ENCODE measurements around the gene CLCA2. TPM values are rescaled to one million over a fixed set of nuclear protein-coding genes. Genes with fewer than 3 reads are reported as not detected.
A peak's percentile ranks its signal among the peaks of the same experiment; 100 is the strongest.

CLCA2 gene
- total and polyA plus RNA-seq, 2 experiments from 2014 or later, result 0.34 TPM; not detected in 1

- Histone ChIP-seq H4K20me1 (ENCODE audit: insufficient read depth, poor library complexity, severe bottlenecking) (no peaks in the 10 kb centered on the region), H3K27ac (no peak overlapping the region), H2AFZ (no peak overlapping the region), H3K79me2 (no peaks in the 10 kb centered on the region), H3K9me3 (ENCODE audit: low read depth) (no peaks in the 10 kb centered on the region), H3K4me3 (no peak overlapping the region), H3K9me2 (replicated peaks; ENCODE audit: insufficient read depth) (no peaks in the 10 kb centered on the region), H3K4me1 (ENCODE audit: insufficient read depth) (no peaks in the 10 kb centered on the region), H3K27me3 (no peaks in the 10 kb centered on the region), H3K4me2 (no peak overlapping the region), H3K36me3 (replicated peaks; ENCODE audit: insufficient read depth, low read depth) (no peaks in the 10 kb centered on the region)
- 100% methylated on average over 1 of the region's 1 CpG for WGBS (ENCODE audit: low lambda C conversion rate, missing lambda C conversion rate)
- TF ChIP-seq CTCF (IDR thresholded peaks at IDR 0.05; ENCODE audit: poor library complexity), result no peak
- no peak for DNase-seq (ENCODE audit: low spot score)
These were observed 45.2 kb upstream of the CLCA2 start for GRCh38 chr1:86378813-86379212.

GRCh38 chr1:86380257-86380861 is 43.6 kb upstream of the CLCA2 start:
- H3K36me3 ChIP-seq (replicated peaks; ENCODE audit: insufficient read depth, low read depth), result no peaks in the 10 kb centered on the region
- no peak overlapping the region for H3K4me3 ChIP-seq
- DNase-seq (ENCODE audit: low spot score), result peak; percentile 66
- H2AFZ ChIP-seq, result no peak overlapping the region
- H3K9me2 ChIP-seq (replicated peaks; ENCODE audit: insufficient read depth), result no peaks in the 10 kb centered on the region
- no peaks in the 10 kb centered on the region for H4K20me1 ChIP-seq (ENCODE audit: insufficient read depth, poor library complexity, severe bottlenecking)
- peak overlapping the region; percentile 29 for H3K4me2 ChIP-seq
- H3K79me2 ChIP-seq, result no peaks in the 10 kb centered on the region
- H3K4me1 ChIP-seq (ENCODE audit: insufficient read depth), result no peaks in the 10 kb centered on the region
- no peaks in the 10 kb centered on the region for H3K9me3 ChIP-seq (ENCODE audit: low read depth)
- peak; percentile 77 for TF ChIP-seq CTCF (IDR thresholded peaks at IDR 0.05; ENCODE audit: poor library complexity)
- no peak for TF ChIP-seq EZH2 (IDR thresholded peaks at IDR 0.05; ENCODE audit: borderline replicate concordance)
- no peak for TF ChIP-seq EZH2phosphoT487 (IDR thresholded peaks at IDR 0.05; ENCODE audit: low read depth, severe bottlenecking, unreplicated experiment)
- H3K27me3 ChIP-seq, result no peaks in the 10 kb centered on the region
- WGBS (ENCODE audit: low lambda C conversion rate, missing lambda C conversion rate), result 7% methylated on average over 4 of the region's 4 CpGs
- H3K27ac ChIP-seq, result no peak overlapping the region

GRCh38 chr1:86381223-86381622 is 42.7 kb upstream of the CLCA2 start:
- 78% methylated on average over 4 of the region's 4 CpGs for WGBS (ENCODE audit: low lambda C conversion rate, missing lambda C conversion rate)
- no peaks in the 10 kb centered on the region for H3K4me1 ChIP-seq (ENCODE audit: insufficient read depth)
- H3K4me2 ChIP-seq, result no peak overlapping the region
- DNase-seq (ENCODE audit: low spot score), result no peak
- H3K9me2 ChIP-seq (replicated peaks; ENCODE audit: insufficient read depth), result no peaks in the 10 kb centered on the region
- no peak overlapping the region for H2AFZ ChIP-seq
- H3K27me3 ChIP-seq, result no peaks in the 10 kb centered on the region
- no peak overlapping the region for H3K4me3 ChIP-seq
- H3K36me3 ChIP-seq (replicated peaks; ENCODE audit: insufficient read depth, low read depth), result no peaks in the 10 kb centered on the region
- H3K79me2 ChIP-seq, result no peaks in the 10 kb centered on the region
- H3K27ac ChIP-seq, result no peak overlapping the region
- TF ChIP-seq CTCF (IDR thresholded peaks at IDR 0.05; ENCODE audit: poor library complexity), result no peak
- TF ChIP-seq EZH2 (IDR thresholded peaks at IDR 0.05; ENCODE audit: borderline replicate concordance), result no peak
- no peak for TF ChIP-seq EZH2phosphoT487 (IDR thresholded peaks at IDR 0.05; ENCODE audit: low read depth, severe bottlenecking, unreplicated experiment)
- H4K20me1 ChIP-seq (ENCODE audit: insufficient read depth, poor library complexity, severe bottlenecking), result no peaks in the 10 kb centered on the region
- no peaks in the 10 kb centered on the region for H3K9me3 ChIP-seq (ENCODE audit: low read depth)

- no peaks in the 10 kb centered on the region for H3K9me2 ChIP-seq (replicated peaks; ENCODE audit: insufficient read depth)
- no peaks in the 10 kb centered on the region for H3K4me1 ChIP-seq (ENCODE audit: insufficient read depth)
- H2AFZ ChIP-seq, result no peak overlapping the region
- no peaks in the 10 kb centered on the region for H4K20me1 ChIP-seq (ENCODE audit: insufficient read depth, poor library complexity, severe bottlenecking)
- 98% methylated on average over 1 of the region's 1 CpG for WGBS (ENCODE audit: low lambda C conversion rate, missing lambda C conversion rate)
- TF ChIP-seq EZH2phosphoT487 (IDR thresholded peaks at IDR 0.05; ENCODE audit: low read depth, severe bottlenecking, unreplicated experiment) (no peak), CTCF (IDR thresholded peaks at IDR 0.05; ENCODE audit: poor library complexity) (no peak), EZH2 (IDR thresholded peaks at IDR 0.05; ENCODE audit: borderline replicate concordance) (no peak)
- no peaks in the 10 kb centered on the region for H3K36me3 ChIP-seq (replicated peaks; ENCODE audit: insufficient read depth, low read depth)
- peaks cover 12% of the 10 kb centered on the region for H3K79me2 ChIP-seq
- no peak overlapping the region for H3K4me2 ChIP-seq
- H3K27me3 ChIP-seq, result no peaks in the 10 kb centered on the region
- no peak overlapping the region for H3K27ac ChIP-seq
- H3K4me3 ChIP-seq, result no peak overlapping the region
- DNase-seq (ENCODE audit: low spot score), result no peak
- no peaks in the 10 kb centered on the region for H3K9me3 ChIP-seq (ENCODE audit: low read depth)
These were observed 41.1 kb upstream of the CLCA2 start for GRCh38 chr1:86382878-86383277.
